ENCODE measurements around the gene SNORC. TPM values are rescaled to one million over a fixed set of nuclear protein-coding genes. Genes with fewer than 3 reads are reported as not detected.

The SNORC gene
- total and polyA plus RNA-seq, 2 of the 4 experiments (the other 2 are of a cell fraction): under 0.01 to 0.67 TPM

DNA sequence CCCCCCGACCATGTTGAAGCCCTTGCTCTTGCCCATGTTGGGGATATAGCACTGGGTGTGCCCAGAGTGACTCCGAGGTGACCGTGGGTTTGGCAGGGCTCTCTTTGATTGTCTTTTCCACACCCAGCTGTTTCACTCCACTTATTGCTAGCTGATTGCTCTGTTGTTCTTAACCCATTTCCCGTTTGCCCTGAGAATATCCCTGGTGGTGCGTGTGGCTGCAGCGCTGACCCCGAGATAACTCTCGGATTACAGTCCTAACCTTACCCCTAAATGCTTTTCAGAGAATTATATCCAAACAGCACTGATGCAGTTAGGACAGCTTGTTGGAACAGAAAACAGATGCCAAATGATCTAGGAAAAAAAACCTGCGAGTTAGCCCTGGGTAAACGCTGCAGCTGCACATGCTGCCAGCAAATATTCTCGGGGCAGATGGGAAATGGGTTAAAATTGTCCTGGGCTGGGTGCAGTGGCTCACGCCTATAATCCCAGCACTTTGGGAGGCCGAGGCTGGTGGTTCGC, 34.3 kb upstream of the SNORC start:
- POLR2A ChIA-PET (ENCODE audit: unreplicated experiment): no interaction called here
- H3K36me3 ChIP-seq (ENCODE audit: control insufficient read depth, insufficient read depth, low read length): peaks cover 31% of the 10 kb centered on the region

More for the DNA sequence above, 34.3 kb upstream of the SNORC start:
- no peak overlapping the region for H3K56ac ChIP-seq (ENCODE audit: extremely low read depth, insufficient read depth, low read length)
- no TSS peak for BruUV-seq (replicated peaks)
- H2BK20ac ChIP-seq (ENCODE audit: low read depth, low read length): no peak overlapping the region
- H3K18ac ChIP-seq (ENCODE audit: low read depth, low read length): no peak overlapping the region
- H3K23ac ChIP-seq (ENCODE audit: low read depth, low read length): no peak overlapping the region
- TF ChIP-seq RFX5 (IDR thresholded peaks at IDR 0.05; ENCODE audit: low read depth, low read length): no peak
- TF ChIP-seq, protein P1, sequence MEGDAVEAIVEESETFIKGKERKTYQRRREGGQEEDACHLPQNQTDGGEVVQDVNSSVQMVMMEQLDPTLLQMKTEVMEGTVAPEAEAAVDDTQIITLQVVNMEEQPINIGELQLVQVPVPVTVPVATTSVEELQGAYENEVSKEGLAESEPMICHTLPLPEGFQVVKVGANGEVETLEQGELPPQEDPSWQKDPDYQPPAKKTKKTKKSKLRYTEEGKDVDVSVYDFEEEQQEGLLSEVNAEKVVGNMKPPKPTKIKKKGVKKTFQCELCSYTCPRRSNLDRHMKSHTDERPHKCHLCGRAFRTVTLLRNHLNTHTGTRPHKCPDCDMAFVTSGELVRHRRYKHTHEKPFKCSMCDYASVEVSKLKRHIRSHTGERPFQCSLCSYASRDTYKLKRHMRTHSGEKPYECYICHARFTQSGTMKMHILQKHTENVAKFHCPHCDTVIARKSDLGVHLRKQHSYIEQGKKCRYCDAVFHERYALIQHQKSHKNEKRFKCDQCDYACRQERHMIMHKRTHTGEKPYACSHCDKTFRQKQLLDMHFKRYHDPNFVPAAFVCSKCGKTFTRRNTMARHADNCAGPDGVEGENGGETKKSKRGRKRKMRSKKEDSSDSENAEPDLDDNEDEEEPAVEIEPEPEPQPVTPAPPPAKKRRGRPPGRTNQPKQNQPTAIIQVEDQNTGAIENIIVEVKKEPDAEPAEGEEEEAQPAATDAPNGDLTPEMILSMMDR (conservative IDR thresholded peaks at IDR 0.05; ENCODE audit: low read depth, low read length): no peak
- no peak for TF ChIP-seq FOS (IDR thresholded peaks at IDR 0.05; ENCODE audit: low read depth, low read length)
- no peak for TF ChIP-seq BHLHE40 (IDR thresholded peaks at IDR 0.05; ENCODE audit: low read depth, low read length)
- no peak for TF ChIP-seq MAFK (IDR thresholded peaks at IDR 0.05; ENCODE audit: low read depth, low read length)
- H4K8ac ChIP-seq (ENCODE audit: low read depth in 2 of 2, low read length in 2 of 2): no peak overlapping the region
- H3K4me1 ChIP-seq (ENCODE audit: control insufficient read depth, insufficient read depth, low read length): peaks cover 5% of the 10 kb centered on the region
- H3K9me1 ChIP-seq (ENCODE audit: insufficient read depth, low read length): no peaks in the 10 kb centered on the region
- no peak overlapping the region for H3K27ac ChIP-seq (ENCODE audit: insufficient read depth, low read length)
- dilution Hi-C loops (cut with HindIII; ENCODE audit: low sequenced_read_pairs, unreplicated experiment) (no loop called here), intact Hi-C loops (cut with micrococcal nuclease) (no loop called here), in situ Hi-C loops (cut with MboI; ENCODE audit: low sequenced_read_pairs) (no loop called here)
- H2AK9ac ChIP-seq (replicated peaks; ENCODE audit: low read depth, low read length, poor library complexity): no peak overlapping the region
- H4K5ac ChIP-seq (ENCODE audit: low read depth, low read length): no peak overlapping the region
- no peak overlapping the region for H4K91ac ChIP-seq (ENCODE audit: insufficient read depth, low read depth, low read length)
- H3K9ac ChIP-seq (ENCODE audit: low read depth, low read length): no peak overlapping the region
- no peak overlapping the region for H2BK5ac ChIP-seq (ENCODE audit: low read depth, low read length, poor library complexity, severe bottlenecking)
- no peak for ATAC-seq (ENCODE audit: low read depth)
- no peaks in the 10 kb centered on the region for H3K27me3 ChIP-seq (ENCODE audit: control insufficient read depth, insufficient read depth, low read length)
- H3K4me2 ChIP-seq (ENCODE audit: low read depth, low read length): no peak overlapping the region
- peaks cover 9 to 27% of the 10 kb centered on the region in 2 experiments for H3K79me1 ChIP-seq (ENCODE audit: low read depth in 1 of 2, low read length in 2 of 2)
- CTCF ChIA-PET: no interaction called here
- H2BK15ac ChIP-seq (ENCODE audit: low read depth, low read length): no peak overlapping the region
- H2AK5ac ChIP-seq (ENCODE audit: low read depth, low read length): no peak overlapping the region
- no peak overlapping the region for H3K14ac ChIP-seq (replicated peaks; ENCODE audit: low read depth, low read length)
- H2BK120ac ChIP-seq (ENCODE audit: low read depth, low read length): no peak overlapping the region
- no peaks in the 10 kb centered on the region for H3K9me3 ChIP-seq (ENCODE audit: control insufficient read depth, insufficient read depth, low read length)
- no peaks in the 10 kb centered on the region; the same call in 1 of the 2 replicates for H4K20me1 ChIP-seq (ENCODE audit: insufficient read depth, low read length)
- DNase-seq: no peak
- H3K4ac ChIP-seq (ENCODE audit: low read depth, low read length): no peak overlapping the region
- no peak overlapping the region for H3K4me3 ChIP-seq (ENCODE audit: insufficient read depth, low read depth, low read length)
- 74% methylated on average over 2 of the region's 14 CpGs; no CpG with 5 or more reads in 1 of the 2 experiments for WGBS, 2 experiments (ENCODE audit: extremely low coverage in 2 of 2, insufficient read length in 1 of 2)
- H2AFZ ChIP-seq (replicated peaks; ENCODE audit: low read length, poor library complexity): no peak overlapping the region
